ENCODE measurements around the gene POLR1D.
"Not testable (repeated sequence)": the region's sequence is repeated elsewhere in the genome, so short reads cannot be mapped to it uniquely, and the experiment has no call there.

The POLR1D gene

DNA sequence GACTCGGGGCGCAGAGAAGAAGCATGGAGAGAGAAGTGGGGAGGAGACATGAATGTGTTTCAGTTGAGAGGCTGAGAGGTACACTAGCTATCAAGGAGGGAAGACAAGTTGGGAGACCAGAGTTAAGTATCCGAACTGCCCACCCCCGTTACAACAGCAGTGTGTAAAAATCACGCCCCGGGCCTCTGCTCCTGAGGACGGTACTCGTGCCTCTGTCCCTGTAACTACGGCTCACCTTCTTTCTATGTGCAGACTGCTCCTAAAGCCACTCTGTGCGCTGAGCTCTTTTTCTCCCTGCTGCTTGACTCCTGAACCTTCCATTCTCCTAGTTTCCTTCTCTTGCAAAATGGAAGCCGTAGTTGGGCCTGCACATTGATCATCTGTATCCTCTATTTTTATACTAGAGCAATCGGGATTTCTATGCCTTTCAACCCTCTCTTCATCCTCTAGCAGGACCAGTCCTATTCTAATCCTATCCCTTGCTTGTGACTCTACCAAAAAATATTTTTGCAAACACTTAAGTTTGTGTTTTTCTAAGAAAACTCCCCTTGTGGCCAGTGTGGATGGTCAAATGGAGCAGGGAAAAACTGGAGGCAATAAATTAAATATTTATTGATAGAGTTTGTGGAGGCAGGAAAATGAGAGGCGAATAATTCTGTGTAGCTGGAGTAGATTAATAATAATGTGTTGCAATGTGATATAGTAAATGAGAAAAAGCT, 569 bp downstream of the POLR1D start:
- peak in 1 of 2 experiments; percentile 47 for DNase-seq
- TF ChIP-seq GATA1 (IDR thresholded peaks at IDR 0.05; ENCODE audit: low read depth, low read length) (no peak), POLR2A (IDR thresholded peaks at IDR 0.05; ENCODE audit: low read length) (peak; percentile 69)

GRCh38 chr13:27622881-27623280, 1.2 kb downstream of the POLR1D start:
- no peak for DNase-seq
- TF ChIP-seq POLR2A (IDR thresholded peaks at IDR 0.05; ENCODE audit: low read length) = no peak
- no peak for TF ChIP-seq GATA1 (IDR thresholded peaks at IDR 0.05; ENCODE audit: low read depth, low read length)

- no peak for DNase-seq
- no peak for TF ChIP-seq POLR2A (IDR thresholded peaks at IDR 0.05; ENCODE audit: low read length)
- no peak for TF ChIP-seq GATA1 (IDR thresholded peaks at IDR 0.05; ENCODE audit: low read depth, low read length)
Measured at GRCh38 chr13:27624071-27624470, 2.4 kb downstream of the POLR1D start.

DNA sequence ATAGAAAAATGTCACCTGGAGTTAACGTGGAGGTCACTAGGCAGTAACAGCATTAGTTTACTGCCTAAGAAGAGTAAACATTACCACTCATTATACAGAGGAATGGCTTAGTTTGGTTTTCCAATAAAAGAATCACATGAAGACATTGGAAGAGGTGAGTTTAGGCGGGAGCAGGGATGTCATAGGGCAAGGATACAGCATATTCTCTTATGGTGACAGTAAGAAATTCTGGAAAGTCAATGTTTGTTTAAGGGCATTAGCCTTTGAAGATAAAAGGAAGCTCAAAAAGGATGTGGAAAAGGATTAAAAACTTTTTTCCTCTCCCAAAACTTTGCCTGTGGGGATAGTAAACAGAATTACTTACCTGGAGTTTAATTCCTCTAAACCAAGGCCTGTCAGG, 4.1 kb downstream of the POLR1D start:
- TF ChIP-seq POLR2A (IDR thresholded peaks at IDR 0.05; ENCODE audit: low read length) (no peak), GATA1 (IDR thresholded peaks at IDR 0.05; ENCODE audit: low read depth, low read length) (no peak)
- DNase-seq = no peak

GRCh38 chr13:27627380-27627779, 5.7 kb downstream of the POLR1D start:
- no peak for TF ChIP-seq GATA1 (IDR thresholded peaks at IDR 0.05; ENCODE audit: low read depth, low read length)
- no peak for TF ChIP-seq POLR2A (IDR thresholded peaks at IDR 0.05; ENCODE audit: low read length)
- no peak for DNase-seq

GRCh38 chr13:27628081-27628480, 6.4 kb downstream of the POLR1D start:
- no peak for DNase-seq
- no peak for TF ChIP-seq GATA1 (IDR thresholded peaks at IDR 0.05; ENCODE audit: low read depth, low read length)
- TF ChIP-seq POLR2A (IDR thresholded peaks at IDR 0.05; ENCODE audit: low read length) = no peak

DNA sequence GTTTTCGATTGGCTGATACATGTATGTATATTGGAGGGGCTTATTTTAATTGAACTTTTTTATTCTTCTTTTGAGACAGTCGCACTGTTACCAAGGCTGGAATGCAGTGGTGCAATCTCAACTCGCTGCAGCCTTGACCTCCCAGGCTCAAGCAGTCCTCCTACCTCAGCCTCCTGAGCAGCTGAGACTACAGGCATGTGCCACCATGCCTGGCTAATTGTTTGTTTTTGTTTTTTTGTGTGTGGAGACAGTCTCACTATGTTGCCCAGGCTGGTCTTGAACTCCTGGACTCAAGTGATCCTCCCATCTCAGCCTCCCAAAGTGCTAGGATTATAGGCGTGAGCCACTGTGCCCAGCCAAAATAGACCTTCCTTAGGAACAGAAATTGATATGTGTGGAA, 7.1 kb downstream of the POLR1D start:
- DNase-seq = not testable (repeated sequence)

DNA sequence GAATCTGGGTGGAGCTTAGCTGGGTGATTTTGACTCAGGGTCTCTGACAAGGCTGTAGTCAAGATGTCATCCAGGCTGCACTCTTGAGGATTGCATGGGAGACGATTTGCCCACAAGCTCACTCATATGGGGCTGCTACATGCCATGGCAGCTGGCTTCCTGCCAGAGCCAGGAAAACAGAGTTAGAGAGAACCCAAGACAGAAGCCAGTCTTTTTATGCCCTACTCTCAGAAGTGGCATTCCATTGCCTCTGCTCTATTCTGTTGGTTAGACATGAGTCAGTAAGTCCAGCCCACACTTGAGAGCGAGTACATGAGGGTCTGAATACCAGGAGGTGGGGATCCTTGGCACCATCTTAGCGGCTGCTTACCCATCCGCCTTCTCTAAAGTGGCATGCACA, 9.5 kb downstream of the POLR1D start:
- TF ChIP-seq POLR2A (IDR thresholded peaks at IDR 0.05; ENCODE audit: low read length) (no peak), GATA1 (IDR thresholded peaks at IDR 0.05; ENCODE audit: low read depth, low read length) (no peak)
- no peak for DNase-seq

DNA sequence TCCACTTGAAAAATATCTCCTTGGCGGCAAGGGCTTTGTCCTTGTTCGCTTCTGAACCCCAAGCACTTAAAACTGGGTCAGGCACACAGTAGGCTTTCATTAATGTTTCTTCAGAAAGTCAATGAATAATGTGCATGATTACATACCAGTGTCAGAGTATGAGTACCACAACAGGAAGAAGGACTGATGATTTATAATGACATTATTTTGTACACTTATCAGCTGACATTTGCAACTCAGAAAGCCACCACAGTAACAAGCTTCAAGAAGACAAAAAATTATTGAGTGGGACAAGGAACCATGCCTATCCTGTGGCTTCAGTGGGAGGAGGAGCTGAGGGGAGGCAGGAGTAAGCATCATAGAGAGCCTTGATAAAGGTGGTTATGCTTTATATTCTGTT, 10.0 kb downstream of the POLR1D start:
- TF ChIP-seq GATA1 (IDR thresholded peaks at IDR 0.05; ENCODE audit: low read depth, low read length) = no peak
- no peak for DNase-seq

GRCh38 chr13:27632214-27632613, 10.5 kb downstream of the POLR1D start:
- DNase-seq = no peak
- TF ChIP-seq GATA1 (IDR thresholded peaks at IDR 0.05; ENCODE audit: low read depth, low read length) = no peak
- no peak for TF ChIP-seq POLR2A (IDR thresholded peaks at IDR 0.05; ENCODE audit: low read length)

GRCh38 chr13:27632648-27633047, 11.0 kb downstream of the POLR1D start:
- TF ChIP-seq GATA1 (IDR thresholded peaks at IDR 0.05; ENCODE audit: low read depth, low read length) (no peak), POLR2A (IDR thresholded peaks at IDR 0.05; ENCODE audit: low read length) (no peak)

GRCh38 chr13:27634231-27634630, 12.5 kb downstream of the POLR1D start:
- TF ChIP-seq POLR2A (IDR thresholded peaks at IDR 0.05; ENCODE audit: low read length) (no peak), GATA1 (IDR thresholded peaks at IDR 0.05; ENCODE audit: low read depth, low read length) (no peak)
- DNase-seq = no peak

More at GRCh38 chr13:27632648-27633047, 11.0 kb downstream of the POLR1D start:
- DNase-seq = no peak

DNA sequence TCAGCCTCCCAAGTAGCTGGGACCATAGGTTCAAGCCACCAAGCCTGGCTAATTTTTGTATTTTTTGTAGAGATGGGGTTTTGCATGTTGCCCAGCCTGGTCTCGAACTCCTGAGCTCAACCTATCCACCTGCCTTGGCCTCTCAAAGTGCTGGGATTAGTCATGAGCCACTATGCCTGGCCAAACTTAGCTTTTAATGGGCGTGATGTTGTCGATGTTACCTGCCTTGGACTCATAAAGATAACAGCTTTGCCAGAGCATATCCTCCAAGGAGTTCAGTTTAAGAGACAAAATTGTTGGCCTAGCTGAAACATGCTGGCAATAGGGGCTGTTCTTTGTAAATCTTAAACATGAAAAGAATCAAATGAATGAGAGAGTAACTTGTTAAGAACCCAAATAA, 13.1 kb downstream of the POLR1D start:
- TF ChIP-seq POLR2A (IDR thresholded peaks at IDR 0.05; ENCODE audit: low read length) (no peak), GATA1 (IDR thresholded peaks at IDR 0.05; ENCODE audit: low read depth, low read length) (no peak)
- DNase-seq = no peak

GRCh38 chr13:27635266-27635665, 13.6 kb downstream of the POLR1D start:
- DNase-seq = no peak
- TF ChIP-seq GATA1 (IDR thresholded peaks at IDR 0.05; ENCODE audit: low read depth, low read length) = no peak
- no peak for TF ChIP-seq POLR2A (IDR thresholded peaks at IDR 0.05; ENCODE audit: low read length)

DNA sequence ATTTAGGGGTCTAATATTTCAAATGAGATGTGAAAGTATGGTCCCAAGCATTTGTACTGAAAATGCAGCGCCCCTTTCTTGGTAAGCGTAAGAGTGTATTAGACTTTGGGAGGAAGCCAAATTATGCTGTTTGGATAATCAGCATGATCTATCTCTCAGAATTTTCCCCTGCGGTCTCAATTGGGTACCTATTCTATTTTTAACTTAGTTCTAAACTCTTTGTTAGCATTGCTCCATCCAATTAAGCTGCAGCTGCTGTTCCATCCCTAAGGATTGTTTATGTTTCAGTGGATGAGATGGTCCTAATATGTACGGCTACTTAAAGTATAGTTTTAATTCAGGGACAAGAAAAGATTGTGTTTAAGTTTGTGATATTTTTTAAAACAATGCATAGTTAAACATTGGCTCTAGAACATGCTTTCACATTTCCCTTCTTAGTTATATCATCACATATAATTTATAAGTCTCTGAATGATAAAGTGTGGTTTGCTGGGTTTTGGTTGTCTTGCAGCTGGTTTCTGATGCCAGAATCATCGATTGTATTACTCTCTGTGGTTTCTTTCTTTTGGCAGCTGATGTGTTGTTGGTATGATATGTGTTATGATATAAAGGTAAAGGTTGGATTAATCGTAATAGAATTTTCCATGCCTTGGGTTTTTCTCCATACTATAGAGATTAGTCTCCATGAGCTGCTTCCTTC, 15.0 kb downstream of the POLR1D start:
- peak; percentile 24 to 40 for DNase-seq
- TF ChIP-seq GATA1 (IDR thresholded peaks at IDR 0.05; ENCODE audit: low read depth, low read length) (no peak), POLR2A (IDR thresholded peaks at IDR 0.05; ENCODE audit: low read length) (no peak)
